ENCODE data around the gene NPW.
"Not testable (repeated sequence)": the region's sequence is repeated elsewhere in the genome, so short reads cannot be mapped to it uniquely, and the experiment has no call there.

Gene NPW

GRCh38 chr16:2002406-2003230 lies 17.0 kb upstream of the NPW start:
- no peak for DNase-seq

DNA sequence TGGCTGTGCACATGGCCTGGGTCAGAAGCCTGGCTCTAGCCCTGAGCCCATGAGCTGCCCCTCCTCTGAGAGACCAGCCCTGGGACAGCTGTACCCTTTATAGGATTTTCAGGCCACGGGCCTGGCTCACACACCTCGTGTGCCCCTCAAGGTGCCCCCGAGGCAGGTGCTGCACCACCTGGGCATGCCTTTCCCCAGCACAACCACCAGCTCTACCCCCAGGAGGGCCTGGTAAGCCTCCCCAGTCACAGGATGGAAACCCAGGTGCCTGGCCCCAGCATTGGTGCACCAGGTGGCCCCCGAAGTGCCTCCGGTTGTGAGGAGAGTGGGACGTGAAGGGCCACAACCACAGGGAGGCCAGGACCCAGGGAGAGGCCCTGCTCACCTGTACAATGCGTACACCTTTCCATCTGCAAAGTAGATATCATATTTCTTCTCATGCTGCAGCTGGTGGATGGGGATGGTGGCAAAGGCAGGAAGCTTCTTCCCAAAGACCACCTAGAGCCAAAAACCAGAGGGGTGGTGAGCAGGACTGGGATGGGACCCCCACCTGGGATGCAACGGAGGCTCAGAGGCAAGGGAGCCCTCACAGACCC lies 16.3 kb upstream of the NPW start:
- DNase-seq, result no peak

- peak; percentile 95 for DNase-seq
Measured at GRCh38 chr16:2003827-2004641, 15.6 kb upstream of the NPW start.

DNA sequence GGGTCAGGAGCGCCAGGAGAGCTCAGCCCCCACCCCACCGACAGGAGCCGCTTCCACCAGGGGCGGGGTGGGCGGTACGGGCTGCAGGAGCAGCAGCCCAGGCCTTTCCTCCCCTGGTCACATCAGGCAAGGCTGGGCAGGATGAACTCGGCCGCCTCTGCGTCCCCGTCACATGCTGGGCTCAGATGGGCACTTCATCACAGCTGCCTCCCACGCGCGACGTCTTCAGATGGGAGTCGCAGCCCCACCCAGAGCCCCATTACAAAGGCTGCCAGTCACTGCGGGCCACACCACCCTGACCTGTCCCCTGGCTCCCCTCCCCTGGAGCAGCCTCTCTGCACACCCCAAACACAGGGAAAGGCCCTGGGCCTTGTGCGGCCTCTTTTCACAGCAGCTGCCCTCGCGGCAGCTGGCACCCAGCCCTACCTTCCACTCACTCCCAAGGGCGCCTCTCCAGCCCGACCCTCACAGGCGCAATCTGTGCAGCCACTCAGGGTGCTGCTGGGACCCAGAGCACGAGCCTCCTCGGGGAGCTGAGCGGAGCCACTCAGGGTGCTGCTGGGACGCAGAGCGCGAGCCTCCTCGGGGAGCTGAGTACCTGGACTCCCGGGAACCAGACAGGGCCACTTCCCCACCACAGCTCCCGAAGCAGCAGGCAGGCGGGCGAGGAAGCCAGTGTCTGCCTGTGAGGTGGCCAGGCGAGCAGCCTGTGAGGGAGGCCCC lies 14.6 kb upstream of the NPW start:
- DNase-seq, result no peak

- no peak for DNase-seq
Measured at GRCh38 chr16:2005646-2006045, 13.9 kb upstream of the NPW start.

GRCh38 chr16:2006317-2006716 lies 13.3 kb upstream of the NPW start:
- DNase-seq, result no peak

DNA sequence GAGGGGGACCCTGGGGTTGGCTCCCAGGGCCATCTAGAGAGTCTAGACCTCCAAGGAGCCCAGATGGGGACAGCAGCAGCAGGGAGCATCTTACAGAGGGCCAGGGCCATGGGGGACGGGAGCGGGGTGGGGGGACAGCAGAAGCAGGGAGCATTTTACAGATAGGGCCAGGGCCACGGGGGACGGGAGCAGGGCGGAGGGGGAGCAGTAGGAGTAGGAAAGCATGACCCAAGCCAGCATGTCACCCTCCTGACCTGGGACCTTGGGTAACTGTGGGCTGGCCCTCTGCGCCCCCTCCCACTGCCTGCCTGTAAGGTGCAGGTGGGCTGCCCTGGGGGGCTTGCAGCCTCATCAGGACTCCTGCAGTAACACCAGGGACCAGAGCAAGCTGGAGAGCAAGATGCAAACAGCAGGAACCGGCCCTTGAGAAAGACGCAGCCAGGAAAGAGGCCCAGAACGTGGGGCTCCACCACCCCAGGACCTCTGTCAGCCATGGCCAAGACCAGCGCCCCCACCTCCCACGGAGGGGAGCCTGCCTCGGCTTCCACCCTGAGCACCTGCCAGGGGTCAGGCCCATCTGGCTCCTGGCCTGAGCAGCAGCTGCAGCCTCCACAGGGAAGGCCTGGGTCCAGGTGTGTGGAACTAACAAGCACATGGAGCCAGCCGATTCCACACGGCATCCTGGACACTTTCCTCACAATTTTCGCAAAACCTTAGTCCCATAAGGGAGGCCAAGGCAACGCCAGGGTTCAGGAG lies 12.3 kb upstream of the NPW start:
- DNase-seq, result no peak

GRCh38 chr16:2008009-2008526 lies 11.5 kb upstream of the NPW start:
- no peak for DNase-seq

GRCh38 chr16:2008631-2009163 lies 10.9 kb upstream of the NPW start:
- no peak for DNase-seq

GRCh38 chr16:2009164-2009711 lies 10.3 kb upstream of the NPW start:
- no peak for DNase-seq

GRCh38 chr16:2009791-2010510 lies 9.6 kb upstream of the NPW start, which contains the start of gene ZNF598:
ZNF598 (minus strand) TSS chr16:2009821.
- peak; percentile 90 for DNase-seq

GRCh38 chr16:2011726-2012125 lies 7.9 kb upstream of the NPW start:
- DNase-seq, result not testable (repeated sequence)

DNA sequence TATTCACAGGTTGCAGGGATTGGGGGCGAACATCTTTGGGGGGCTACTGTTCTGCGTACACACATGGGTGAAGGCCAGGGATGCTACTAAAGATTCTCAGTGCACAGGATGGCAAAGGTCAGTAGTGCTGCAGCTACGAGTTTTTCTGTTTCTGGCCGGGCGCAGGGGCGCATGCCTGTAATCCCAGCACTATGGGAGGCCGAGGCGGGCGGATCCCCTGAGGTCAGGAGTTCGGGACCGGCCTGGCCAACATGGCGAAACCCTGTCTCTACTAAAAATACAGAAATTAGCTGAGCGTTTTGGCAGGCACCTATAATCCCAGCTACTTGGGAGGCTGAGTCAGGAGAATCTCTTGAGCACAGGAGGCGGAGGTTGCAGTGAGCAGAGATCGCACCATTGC lies 6.1 kb upstream of the NPW start:
- DNase-seq, result no peak

- DNase-seq, result no peak
Measured at GRCh38 chr16:2015117-2015946, 4.3 kb upstream of the NPW start.

- no peak for DNase-seq
Measured at GRCh38 chr16:2015947-2016208, 3.7 kb upstream of the NPW start.

DNA sequence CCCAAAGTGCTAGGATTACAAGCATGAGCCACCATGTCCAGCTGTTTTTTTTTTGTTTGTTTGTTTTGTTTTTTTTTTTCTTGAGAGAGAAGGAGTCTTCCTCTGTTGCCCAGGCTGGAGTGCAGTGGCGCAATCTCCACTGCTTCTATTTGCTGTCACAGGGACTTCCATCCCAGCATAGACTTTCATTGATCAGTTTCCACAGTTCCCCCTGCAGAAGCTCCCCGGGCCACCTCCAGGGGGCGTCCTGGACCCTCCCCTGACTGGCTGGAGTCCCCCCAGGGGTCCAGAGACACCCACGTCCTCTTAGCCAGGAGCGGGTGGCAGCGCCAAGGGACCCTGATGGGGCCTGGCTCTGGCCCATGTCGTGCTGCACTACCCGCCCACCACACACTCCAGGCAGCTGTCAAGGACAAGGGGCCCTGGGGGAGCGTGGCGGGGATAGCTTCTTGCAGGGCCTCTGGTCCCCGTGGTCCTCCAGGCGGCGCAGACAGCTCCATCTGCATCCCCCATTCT lies 3.1 kb upstream of the NPW start:
- no peak for DNase-seq

GRCh38 chr16:2019921-2020831 lies 591 bp downstream of the NPW start:
- peak; percentile 42 for DNase-seq

- DNase-seq, result no peak
Measured at GRCh38 chr16:2022723-2023091, 3.1 kb downstream of the NPW start.

All from COR-L47 (cell line).